Measurements from ENCODE around the gene EXT2.

Gene EXT2

GRCh38 chr11:44145011-44145775, 49.7 kb downstream of the EXT2 start (continued):
- TF ChIP-seq, protein P1, sequence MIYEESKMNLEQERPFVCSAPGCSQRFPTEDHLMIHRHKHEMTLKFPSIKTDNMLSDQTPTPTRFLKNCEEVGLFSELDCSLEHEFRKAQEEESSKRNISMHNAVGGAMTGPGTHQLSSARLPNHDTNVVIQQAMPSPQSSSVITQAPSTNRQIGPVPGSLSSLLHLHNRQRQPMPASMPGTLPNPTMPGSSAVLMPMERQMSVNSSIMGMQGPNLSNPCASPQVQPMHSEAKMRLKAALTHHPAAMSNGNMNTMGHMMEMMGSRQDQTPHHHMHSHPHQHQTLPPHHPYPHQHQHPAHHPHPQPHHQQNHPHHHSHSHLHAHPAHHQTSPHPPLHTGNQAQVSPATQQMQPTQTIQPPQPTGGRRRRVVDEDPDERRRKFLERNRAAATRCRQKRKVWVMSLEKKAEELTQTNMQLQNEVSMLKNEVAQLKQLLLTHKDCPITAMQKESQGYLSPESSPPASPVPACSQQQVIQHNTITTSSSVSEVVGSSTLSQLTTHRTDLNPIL (CRISPR knock-in tag; IDR thresholded peaks at IDR 0.05; ENCODE audit: low read depth), result no peak
- no peak for TF ChIP-seq BACH2 (CRISPR knock-in tag; IDR thresholded peaks at IDR 0.05; ENCODE audit: borderline replicate concordance)
- TF ChIP-seq, protein P2, sequence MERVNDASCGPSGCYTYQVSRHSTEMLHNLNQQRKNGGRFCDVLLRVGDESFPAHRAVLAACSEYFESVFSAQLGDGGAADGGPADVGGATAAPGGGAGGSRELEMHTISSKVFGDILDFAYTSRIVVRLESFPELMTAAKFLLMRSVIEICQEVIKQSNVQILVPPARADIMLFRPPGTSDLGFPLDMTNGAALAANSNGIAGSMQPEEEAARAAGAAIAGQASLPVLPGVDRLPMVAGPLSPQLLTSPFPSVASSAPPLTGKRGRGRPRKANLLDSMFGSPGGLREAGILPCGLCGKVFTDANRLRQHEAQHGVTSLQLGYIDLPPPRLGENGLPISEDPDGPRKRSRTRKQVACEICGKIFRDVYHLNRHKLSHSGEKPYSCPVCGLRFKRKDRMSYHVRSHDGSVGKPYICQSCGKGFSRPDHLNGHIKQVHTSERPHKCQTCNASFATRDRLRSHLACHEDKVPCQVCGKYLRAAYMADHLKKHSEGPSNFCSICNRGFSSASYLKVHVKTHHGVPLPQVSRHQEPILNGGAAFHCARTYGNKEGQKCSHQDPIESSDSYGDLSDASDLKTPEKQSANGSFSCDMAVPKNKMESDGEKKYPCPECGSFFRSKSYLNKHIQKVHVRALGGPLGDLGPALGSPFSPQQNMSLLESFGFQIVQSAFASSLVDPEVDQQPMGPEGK (CRISPR knock-in tag; IDR thresholded peaks at IDR 0.05; ENCODE audit: borderline replicate concordance), result no peak
- no peak for TF ChIP-seq ZNF70 (CRISPR knock-in tag; IDR thresholded peaks at IDR 0.05)
- TF ChIP-seq ARNTL (CRISPR knock-in tag; IDR thresholded peaks at IDR 0.05; ENCODE audit: borderline replicate concordance, low read depth), result no peak
- TF ChIP-seq OSR1 (CRISPR knock-in tag; IDR thresholded peaks at IDR 0.05), result no peak

DNA sequence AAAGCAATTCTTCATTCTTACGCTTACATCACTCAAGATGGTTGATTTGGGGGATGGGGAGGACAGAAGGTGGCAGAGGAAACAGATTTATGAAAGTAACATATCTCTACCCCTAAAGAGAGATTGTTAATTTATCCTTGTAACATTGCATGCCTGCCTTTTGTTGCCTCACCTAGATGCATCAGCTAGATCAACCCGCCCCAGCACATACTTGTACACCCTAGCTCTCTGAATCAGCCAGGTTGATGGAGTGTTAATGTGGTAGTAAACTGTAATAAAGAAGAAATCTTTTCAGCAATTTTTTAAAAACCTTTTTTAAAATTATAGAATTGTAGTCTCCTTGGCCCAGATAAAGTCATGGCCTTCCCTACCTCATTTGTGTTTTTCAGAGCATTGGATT, 51.5 kb downstream of the EXT2 start:
- ATAC-seq, result no peak
- TF ChIP-seq ISL1 (CRISPR knock-in tag; IDR thresholded peaks at IDR 0.05) (no peak), TCF4 (CRISPR knock-in tag; IDR thresholded peaks at IDR 0.05; ENCODE audit: borderline replicate concordance) (no peak), CSDC2 (CRISPR knock-in tag; IDR thresholded peaks at IDR 0.05) (no peak), ESRRG (CRISPR knock-in tag; IDR thresholded peaks at IDR 0.05) (no peak), ARNTL (CRISPR knock-in tag; IDR thresholded peaks at IDR 0.05; ENCODE audit: borderline replicate concordance, low read depth) (no peak), ZC3H10 (CRISPR knock-in tag; IDR thresholded peaks at IDR 0.05) (no peak), RARB (CRISPR knock-in tag; IDR thresholded peaks at IDR 0.05) (no peak), GLIS3 (CRISPR knock-in tag; IDR thresholded peaks at IDR 0.05) (no peak), ZFP30 (CRISPR knock-in tag; IDR thresholded peaks at IDR 0.05) (no peak), BACH2 (CRISPR knock-in tag; IDR thresholded peaks at IDR 0.05; ENCODE audit: borderline replicate concordance) (no peak)
- TF ChIP-seq, protein P1 (CRISPR knock-in tag; IDR thresholded peaks at IDR 0.05; ENCODE audit: low read depth), result no peak
- TF ChIP-seq, protein P2 (CRISPR knock-in tag; IDR thresholded peaks at IDR 0.05; ENCODE audit: borderline replicate concordance), result no peak

- ATAC-seq, result no peak
- no peak for TF ChIP-seq PPARA (CRISPR knock-in tag; IDR thresholded peaks at IDR 0.05; ENCODE audit: borderline replicate concordance)
- TF ChIP-seq TCF4 (CRISPR knock-in tag; IDR thresholded peaks at IDR 0.05; ENCODE audit: borderline replicate concordance), result no peak
- TF ChIP-seq, protein P1 (CRISPR knock-in tag; IDR thresholded peaks at IDR 0.05; ENCODE audit: low read depth), result no peak
- TF ChIP-seq ZFP3 (CRISPR knock-in tag; IDR thresholded peaks at IDR 0.05), result no peak
- TF ChIP-seq CSDC2 (CRISPR knock-in tag; IDR thresholded peaks at IDR 0.05), result no peak
- no peak for TF ChIP-seq TSHZ2 (CRISPR knock-in tag; IDR thresholded peaks at IDR 0.05)
- no peak for TF ChIP-seq ZFP30 (CRISPR knock-in tag; IDR thresholded peaks at IDR 0.05)
- TF ChIP-seq, protein P2 (CRISPR knock-in tag; IDR thresholded peaks at IDR 0.05; ENCODE audit: borderline replicate concordance), result no peak
- no peak for TF ChIP-seq ESRRG (CRISPR knock-in tag; IDR thresholded peaks at IDR 0.05)
- no peak for TF ChIP-seq ZC3H10 (CRISPR knock-in tag; IDR thresholded peaks at IDR 0.05)
- TF ChIP-seq OSR1 (CRISPR knock-in tag; IDR thresholded peaks at IDR 0.05), result no peak
- TF ChIP-seq ARNTL (CRISPR knock-in tag; IDR thresholded peaks at IDR 0.05; ENCODE audit: borderline replicate concordance, low read depth), result no peak
- no peak for TF ChIP-seq SNAI2 (CRISPR knock-in tag; IDR thresholded peaks at IDR 0.05)
- no peak for TF ChIP-seq ISL1 (CRISPR knock-in tag; IDR thresholded peaks at IDR 0.05)
- no peak for TF ChIP-seq CSRNP3 (CRISPR knock-in tag; IDR thresholded peaks at IDR 0.05)
Observed at GRCh38 chr11:44147751-44148150, 52.3 kb downstream of the EXT2 start.
